Lower lobe of right lung (tissue), 2 donors: ENCODE results near the gene IL6ST. TPM values are rescaled to one million over a fixed set of nuclear protein-coding genes. Genes with fewer than 3 reads are reported as not detected.
A peak's percentile ranks its signal among the peaks of the same experiment; 100 is the strongest.
"Not testable (repeated sequence)": the region's sequence is repeated elsewhere in the genome, so short reads cannot be mapped to it uniquely, and the experiment has no call there.

ENCODE experiments used
- ATAC-seq, 2 donors: fragments of 200-7000 bp; cut with Tn5 transposase; one replicate each; pipeline ENCODE4 v1.9.1; 2020 to 2022; ENCODE audit warnings: mild to moderate bottlenecking in 2 of 2, moderate library complexity in 2 of 2
- DNase-seq: peaks from one replicate; pipeline ENCODE4 v3.0.0-alpha.2; 2020
- H3K27ac ChIP-seq: fragments of 200-600 bp; one replicate; pipeline ENCODE4 v1.8.0; 2022
- H3K27me3 ChIP-seq: fragments of 200-600 bp; one replicate; pipeline ENCODE4 v1.8.0; 2022; ENCODE audit warnings: low read depth
- H3K36me3 ChIP-seq: fragments of 200-600 bp; one replicate; pipeline ENCODE4 v1.8.0; 2022; ENCODE audit warnings: mild to moderate bottlenecking
- H3K4me1 ChIP-seq: fragments of 200-600 bp; one replicate; pipeline ENCODE4 v1.8.0; 2022
- H3K4me3 ChIP-seq: fragments of 200-600 bp; one replicate; pipeline ENCODE4 v1.8.0; 2022; ENCODE audit warnings: mild to moderate bottlenecking
- H3K9me3 ChIP-seq: fragments of 200-600 bp; one replicate; pipeline ENCODE4 v1.8.0; 2022
- CTCF ChIP-seq: fragments of 200-600 bp; IDR thresholded peaks from one replicate; pipeline ENCODE4 v1.8.0; 2022; ENCODE audit warnings: antibody characterized with exemption, mild to moderate bottlenecking
- intact Hi-C: fragments of 100-400 bp; cut with DNase I; formaldehyde crosslinking; loops from one replicate; pipeline ENCODE4 v1.11.0; 2022
- long read RNA-seq: library from polyadenylated mRNA; unstranded; transcript quantifications from one replicate; pipeline ENCODE4 v2.0.0, GENCODE V29; 2021
- total RNA-seq: library from RNA; stranded (reverse); fragmentation: NEBNext Ultra II Directional; extraction: Animal tissue kit (Norgen Biotek cat#: 25700); gene quantifications from one replicate; pipeline ENCODE4 v1.2.1, GENCODE V29; 2021
- donor health status: DM: no; HTN: yes; CAD: no; lungs with severe emphysema.

The IL6ST gene
- total RNA-seq = 353 TPM
- long read RNA-seq, full-length matches to known transcripts = 91 of 134 reads
- long read RNA-seq, partial matches to known transcripts = 11 of 134 reads
- long read RNA-seq, other reads (novel, unspliced or antisense) = 32 of 134 reads

GRCh38 chr5:55994495-55994997, at the start of gene IL6ST:
Gene IL6ST, minus strand, starts transcription at chr5:55994963. Its CDS starts 18,685 bp downstream, at chr5:55976278.
- H3K4me1 ChIP-seq = peaks cover 32% of the 10 kb centered on the region
- peak within 1 kb of the TSS; percentile 78 for H3K4me3 ChIP-seq

DNA sequence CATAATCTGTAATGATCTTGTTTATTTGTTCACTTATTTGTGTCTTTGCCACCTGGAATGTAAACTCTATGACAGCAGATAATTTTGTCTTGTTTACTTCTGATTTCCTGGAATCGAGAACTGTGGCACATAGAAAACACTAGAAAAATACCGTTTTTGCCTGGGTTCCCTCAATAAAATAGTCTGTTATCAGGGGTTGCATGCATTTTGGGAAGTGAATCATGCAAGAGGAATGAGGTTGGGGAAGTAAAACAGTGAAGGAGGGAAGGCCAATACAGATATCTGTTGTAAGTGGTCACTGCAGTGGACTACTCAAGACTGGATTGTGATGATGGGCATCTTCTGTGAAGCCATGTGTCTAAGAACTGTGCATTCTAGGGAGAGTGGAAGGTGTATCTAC, 45.2 kb upstream of the IL6ST start:
- Histone ChIP-seq H3K4me3 (no peak overlapping the region), H3K9me3 (no peaks in the 10 kb centered on the region), H3K27ac (no peak overlapping the region), H3K27me3 (no peaks in the 10 kb centered on the region), H3K36me3 (no peaks in the 10 kb centered on the region), H3K4me1 (peaks cover 23% of the 10 kb centered on the region)
- DNase-seq (no peak), ATAC-seq (no peak)
- intact Hi-C loops = no loop called here
- no peak for TF ChIP-seq CTCF

More at GRCh38 chr5:55994495-55994997, at the start of gene IL6ST:
- intact Hi-C loops = no loop called here
- DNase-seq (no peak), ATAC-seq (peak; percentile 75 to 81)
- Histone ChIP-seq H3K36me3 (no peaks in the 10 kb centered on the region), H3K9me3 (no peaks in the 10 kb centered on the region), H3K27me3 (no peaks in the 10 kb centered on the region), H3K27ac (peak within 1 kb of the TSS; percentile 99)
- no peak for TF ChIP-seq CTCF

GRCh38 chr5:56038206-56038605, 43.4 kb upstream of the IL6ST start:
- ATAC-seq, DNase-seq, H3K9me3 ChIP-seq, H3K27ac ChIP-seq, H3K4me3 ChIP-seq, intact Hi-C loops, H3K36me3 ChIP-seq, H3K27me3 ChIP-seq: not testable (repeated sequence)
- H3K4me1 ChIP-seq = peaks cover 11% of the 10 kb centered on the region

GRCh38 chr5:56037531-56038010, 42.8 kb upstream of the IL6ST start:
- intact Hi-C loops = no loop called here

DNA sequence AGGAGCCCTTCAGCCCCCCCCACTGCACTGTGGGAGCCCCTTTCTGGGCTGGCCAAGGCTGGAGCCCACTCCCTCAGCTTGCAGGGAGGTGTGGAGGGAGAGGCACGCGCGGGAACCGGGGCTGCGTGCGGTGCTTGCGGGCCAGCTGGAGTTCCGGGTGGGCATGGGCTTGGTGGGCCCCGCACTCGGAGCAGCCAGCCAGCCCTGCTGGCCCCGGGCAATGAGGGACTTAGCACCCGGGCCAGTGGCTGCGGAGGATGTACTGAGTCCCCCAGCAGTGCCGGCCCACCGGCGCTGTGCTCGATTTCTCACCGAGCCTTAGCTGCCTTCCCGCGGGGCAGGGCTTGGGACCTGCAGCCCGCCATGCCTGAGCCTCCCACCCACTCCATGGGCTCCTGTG, 40.6 kb upstream of the IL6ST start:
- H3K27ac ChIP-seq, intact Hi-C loops, H3K4me3 ChIP-seq, H3K36me3 ChIP-seq, H3K27me3 ChIP-seq, H3K9me3 ChIP-seq, ATAC-seq, DNase-seq: not testable (repeated sequence)
- H3K4me1 ChIP-seq = peaks cover 11% of the 10 kb centered on the region

More at GRCh38 chr5:56037531-56038010, 42.8 kb upstream of the IL6ST start:
- no peaks in the 10 kb centered on the region for H3K36me3 ChIP-seq
- no peak for TF ChIP-seq CTCF
- no peak overlapping the region for H3K4me3 ChIP-seq
- no peak overlapping the region for H3K27ac ChIP-seq
- DNase-seq = no peak
- peaks cover 11% of the 10 kb centered on the region for H3K4me1 ChIP-seq
- H3K27me3 ChIP-seq = no peaks in the 10 kb centered on the region
- peak in 1 of 2 donors; percentile 26 for ATAC-seq
- H3K9me3 ChIP-seq = no peaks in the 10 kb centered on the region

DNA sequence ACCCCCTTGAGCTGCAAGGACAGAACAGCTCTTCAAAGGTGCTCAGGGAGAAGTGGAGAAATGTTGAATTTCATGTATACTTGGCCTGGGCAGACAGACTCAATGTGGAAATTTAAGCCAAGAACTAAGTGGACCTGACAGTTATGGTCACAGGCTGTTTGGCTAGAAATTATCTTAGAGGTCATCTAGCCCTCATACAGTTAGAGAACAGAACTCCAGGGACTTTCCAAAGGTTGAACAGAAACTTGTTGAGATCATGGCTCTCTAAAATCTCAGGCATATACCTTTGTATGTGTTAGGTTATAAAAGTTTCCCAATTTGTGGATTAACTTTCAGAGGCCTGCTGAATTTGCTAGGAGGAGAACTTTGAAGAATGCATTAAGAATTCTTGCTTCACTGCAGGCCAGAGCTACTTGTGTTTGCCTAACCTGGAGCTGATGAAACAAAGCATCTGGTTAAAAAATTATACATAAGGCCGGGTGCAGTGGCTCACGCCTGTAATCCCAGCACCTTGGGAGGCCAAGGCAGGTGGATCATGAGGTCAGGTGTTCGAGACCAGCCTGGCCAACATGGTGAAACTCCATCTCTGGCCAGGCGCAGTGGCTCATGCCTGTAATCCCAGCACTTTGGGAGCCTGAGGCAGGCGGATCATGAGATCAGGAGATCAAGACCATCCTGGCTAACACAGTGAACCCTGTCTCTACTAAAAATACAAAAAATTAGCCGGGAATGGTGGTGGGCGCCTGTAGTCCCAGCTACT, 35.3 kb upstream of the IL6ST start:
- H3K36me3 ChIP-seq, intact Hi-C loops, H3K27me3 ChIP-seq, H3K9me3 ChIP-seq, H3K4me3 ChIP-seq, H3K27ac ChIP-seq, H3K4me1 ChIP-seq, DNase-seq: not testable (repeated sequence)
- ATAC-seq = peak in 1 of 2 donors; percentile 32

- intact Hi-C loops = no loop called here
- Histone ChIP-seq H3K36me3 (no peaks in the 10 kb centered on the region), H3K4me1 (peaks cover 7% of the 10 kb centered on the region), H3K27me3 (no peaks in the 10 kb centered on the region), H3K9me3 (no peaks in the 10 kb centered on the region), H3K27ac (no peak overlapping the region), H3K4me3 (no peak overlapping the region)
- ATAC-seq (peak; percentile 19 to 25), DNase-seq (no peak)
- no peak for TF ChIP-seq CTCF
Measured at GRCh38 chr5:56029457-56029856, 34.7 kb upstream of the IL6ST start.
